ENCODE data around the gene DNAJB1. TPM values are rescaled to one million over a fixed set of nuclear protein-coding genes. Genes with fewer than 3 reads are reported as not detected.

DNAJB1 gene
- total and polyA plus RNA-seq, 2 experiments from 2014 or later = 43.2 to 53.3 TPM

- H3K36me3 Mint-ChIP-seq (ENCODE audit: low read depth) = peaks cover 20% of the 10 kb centered on the region
- peak within 1 kb of the TSS; percentile 81 for H3K27ac Mint-ChIP-seq
Measured at GRCh38 chr19:14496029-14496833, 22.0 kb downstream of the DNAJB1 start, which contains the start of gene GIPC1. TSS of gene GIPC1 (minus strand) at chr19:14496127. CDS start at chr19:14482976, 13,151 bp downstream.

More at GRCh38 chr19:14496029-14496833, 22.0 kb downstream of the DNAJB1 start, which contains the start of gene GIPC1:
- H3K79me2 ChIP-seq (replicated peaks; ENCODE audit: insufficient read depth) = peaks cover 28% of the 10 kb centered on the region
- H3K36me3 ChIP-seq (ENCODE audit: insufficient read depth) = no peaks in the 10 kb centered on the region; the same call in 1 of the 2 replicates
- H4K20me1 ChIP-seq (replicated peaks; ENCODE audit: insufficient read depth) = peaks cover 8% of the 10 kb centered on the region; the same call in 1 of the 2 replicates
- no peaks in the 10 kb centered on the region for H3K9me2 ChIP-seq (ENCODE audit: insufficient read depth)
- H3K4me1 ChIP-seq (ENCODE audit: insufficient read depth) = no peaks in the 10 kb centered on the region; the same call in 1 of the 2 replicates
- Mint-ChIP-seq H3K4me3 (peak within 1 kb of the TSS; percentile 89), H3K9me3 (no peaks in the 10 kb centered on the region), H3K4me1 (peaks cover 22% of the 10 kb centered on the region), H3K27me3 (ENCODE audit: insufficient read depth, low read depth, poor library complexity) (peaks cover 18% of the 10 kb centered on the region)
- peaks cover 11% of the 10 kb centered on the region for H3F3A ChIP-seq (replicated peaks; ENCODE audit: low read depth)
- DNase-seq (ENCODE audit: low spot score) = peak; percentile 99
- peak within 1 kb of the TSS; percentile 95 for H3K4me2 ChIP-seq
- peak within 1 kb of the TSS; percentile 90 for H3K4me3 ChIP-seq
- TF ChIP-seq REST (IDR thresholded peaks at IDR 0.05; ENCODE audit: unreplicated experiment) (no peak), NANOG (IDR thresholded peaks at IDR 0.05; ENCODE audit: borderline replicate concordance) (no peak), JUNB (IDR thresholded peaks at IDR 0.05; ENCODE audit: unreplicated experiment) (no peak), EZH2 (IDR thresholded peaks at IDR 0.05; ENCODE audit: low read depth, unreplicated experiment) (no peak), ZNF114 (CRISPR knock-in tag; IDR thresholded peaks at IDR 0.05) (no peak), EZH2phosphoT487 (IDR thresholded peaks at IDR 0.05; ENCODE audit: unreplicated experiment) (no peak), ZNF331 (CRISPR knock-in tag; IDR thresholded peaks at IDR 0.05; ENCODE audit: low read depth) (no peak), CREB1 (CRISPR knock-in tag; IDR thresholded peaks at IDR 0.05; ENCODE audit: low read depth) (peak; percentile 61), POLR2AphosphoS5 (IDR thresholded peaks at IDR 0.05; ENCODE audit: low read depth) (peak; percentile 61; the same call in 1 of the 2 replicates), CTCF (conservative IDR thresholded peaks at IDR 0.05; ENCODE audit: low read depth in 2 of 2) (no peak)
- peak within 1 kb of the TSS; percentile 82 for H2AFZ ChIP-seq
- no peaks in the 10 kb centered on the region for H3K27me3 ChIP-seq (ENCODE audit: insufficient read depth)
- peak; percentile 93 for ATAC-seq
- H3K27ac ChIP-seq (ENCODE audit: low read depth) = 0 out of 2 replicates have a peak within 1 kb of the TSS, but pooled peaks have one; percentile 39

Measured in GM23338 (cell line).